Activated CD4-positive, alpha-beta T cell treated with anti-CD3 and anti-CD28 coated beads for 24 hours (primary cell): Measurements from ENCODE around the gene ZNF682.
"Not testable (repeated sequence)": the region's sequence is repeated elsewhere in the genome, so short reads cannot be mapped to it uniquely, and the experiment has no call there.

Experiments used
- DNase-seq, 2 donors: peaks; one replicate each; pipeline ENCODE4 v3.0.0-alpha.2; 2020; ENCODE audit warnings: low read depth in 2 of 2

Gene ZNF682

GRCh38 chr19:20039203-20039723 lies at the start of gene ZNF682:
ZNF682 (minus strand) TSS chr19:20039505; CDS start chr19:20039345, 160 bp downstream.
- DNase-seq, result peak; percentile 90 to 94

GRCh38 chr19:20082876-20083275 lies 43.6 kb upstream of the ZNF682 start:
- not testable (repeated sequence) for DNase-seq

DNA sequence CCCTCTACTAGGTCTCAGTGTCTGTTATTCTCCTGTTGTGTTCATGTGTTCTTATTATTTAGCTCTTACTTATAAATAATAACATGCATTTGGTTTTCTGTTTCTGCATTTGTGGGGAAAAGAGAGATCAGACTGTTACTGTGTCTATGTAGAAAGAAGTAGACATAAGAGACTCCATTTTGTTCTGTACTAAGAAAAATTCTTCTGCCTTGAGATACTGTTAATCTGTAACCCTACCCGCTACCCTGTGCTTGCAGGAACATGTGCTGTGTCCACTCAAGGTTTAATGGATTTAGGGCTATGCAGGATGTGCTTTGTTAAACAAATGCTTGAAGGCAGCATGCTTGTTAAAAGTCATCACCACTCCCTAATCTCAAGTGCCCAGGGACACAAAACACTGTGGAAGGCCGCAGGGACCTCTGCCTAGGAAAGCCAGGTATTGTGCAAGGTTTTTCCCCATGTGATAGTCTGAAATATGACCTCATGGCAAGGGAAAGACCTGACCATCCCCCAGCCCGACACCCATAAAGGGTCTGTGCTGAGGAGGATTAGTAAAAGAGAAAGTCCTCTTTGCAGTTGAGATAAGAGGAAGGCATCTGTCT lies 43.0 kb upstream of the ZNF682 start:
- DNase-seq, result not testable (repeated sequence)

DNA sequence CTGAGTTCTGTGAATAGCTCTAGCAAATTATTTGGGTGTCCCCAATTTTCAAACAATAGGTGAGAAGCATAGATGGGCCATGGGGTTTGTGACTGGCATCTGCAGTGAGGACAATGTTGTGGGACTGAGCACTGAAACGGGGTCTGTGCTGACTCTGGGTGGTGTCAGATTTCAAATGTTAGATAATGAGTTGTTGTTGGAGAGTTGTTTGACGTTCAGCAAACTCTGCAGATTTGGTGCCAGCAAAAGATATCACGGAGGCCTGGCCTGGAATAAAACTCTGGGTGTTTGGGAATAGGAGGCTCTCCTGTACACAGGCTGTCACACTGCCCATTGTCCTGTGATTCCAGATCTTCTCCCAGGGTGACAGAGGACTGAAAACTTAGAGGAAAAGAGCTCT lies 41.4 kb upstream of the ZNF682 start:
- no peak for DNase-seq

DNA sequence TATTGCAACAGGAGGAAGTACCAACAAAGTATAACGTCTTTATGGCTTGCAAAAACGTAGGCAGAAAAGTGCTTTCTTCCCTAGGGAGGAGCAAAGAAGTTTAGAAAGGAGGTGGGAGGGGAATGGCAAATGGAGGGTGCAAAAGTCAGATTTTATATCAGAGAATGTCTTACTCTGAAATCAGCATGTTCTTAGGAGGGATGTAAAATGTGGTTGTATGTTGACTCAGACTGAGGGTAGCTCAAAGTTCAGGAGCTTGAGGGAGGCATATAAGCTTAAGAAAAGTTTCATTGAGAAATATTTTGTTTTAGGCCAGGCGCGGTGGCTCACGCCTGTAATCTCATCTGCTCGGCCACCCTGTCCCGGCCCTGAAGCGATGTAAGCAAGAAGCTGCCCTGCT lies 40.2 kb upstream of the ZNF682 start:
- no peak for DNase-seq

DNA sequence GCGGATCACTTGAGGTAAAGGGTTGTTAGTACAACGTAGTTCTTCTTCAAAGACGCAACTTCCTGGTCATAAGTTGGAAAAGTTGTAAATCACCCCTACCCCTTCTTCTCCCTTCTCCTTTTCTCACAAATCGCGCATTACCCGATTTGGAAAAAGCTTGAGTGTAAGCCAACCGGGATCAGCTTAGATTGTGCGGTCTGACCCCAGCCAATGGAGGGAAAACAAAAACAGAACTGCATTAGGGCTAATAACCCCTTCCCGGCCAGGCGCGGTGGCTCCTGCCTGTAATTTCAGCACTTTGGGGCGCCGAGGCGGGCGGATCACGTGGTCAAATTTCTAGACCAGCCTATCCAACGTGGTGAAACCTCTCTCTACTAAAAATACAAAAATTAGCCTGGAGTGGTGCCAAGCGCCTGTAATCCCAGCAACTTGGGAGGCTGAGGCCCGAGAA lies 39.3 kb upstream of the ZNF682 start:
- DNase-seq, result no peak

DNA sequence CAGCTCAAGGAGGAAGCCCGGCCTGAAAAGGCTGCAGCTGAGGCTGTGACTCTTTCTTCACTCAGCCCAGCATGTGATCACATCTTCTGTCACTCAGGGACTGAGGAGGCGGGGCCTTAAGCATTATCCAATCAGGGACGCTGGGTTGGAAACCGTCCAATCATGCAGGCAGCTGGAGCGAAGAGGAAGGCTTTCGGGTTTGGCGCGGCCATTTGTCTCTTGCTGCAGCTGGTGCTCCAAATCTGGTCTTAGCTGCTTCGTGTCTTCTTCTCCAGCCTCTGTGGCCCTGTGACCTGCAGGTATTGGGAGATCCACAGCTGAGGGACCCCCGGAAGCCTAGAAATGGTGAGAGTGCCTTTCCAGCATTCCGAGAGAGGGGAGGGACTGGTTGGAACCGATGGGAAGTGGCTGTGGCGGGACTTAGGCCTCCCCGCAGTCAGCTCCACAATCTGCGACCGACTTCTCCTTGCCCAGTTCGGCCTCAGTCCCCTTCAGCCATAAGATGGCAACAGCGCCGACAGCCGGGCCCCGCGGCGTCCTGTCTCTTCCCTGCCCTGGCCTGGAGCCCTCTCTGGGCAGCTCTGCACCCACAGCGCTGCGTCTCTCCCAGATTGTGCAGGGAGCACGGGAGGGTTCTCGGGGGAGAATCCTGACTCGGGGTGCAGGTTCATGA lies 38.6 kb upstream of the ZNF682 start, which contains the start of gene ZNF90:
TSS of gene ZNF90 (plus strand) at position 210 of the 673 bp plus-strand sequence. CDS start at position 343, 133 bp downstream.
- peak; percentile 76 to 82 for DNase-seq

DNA sequence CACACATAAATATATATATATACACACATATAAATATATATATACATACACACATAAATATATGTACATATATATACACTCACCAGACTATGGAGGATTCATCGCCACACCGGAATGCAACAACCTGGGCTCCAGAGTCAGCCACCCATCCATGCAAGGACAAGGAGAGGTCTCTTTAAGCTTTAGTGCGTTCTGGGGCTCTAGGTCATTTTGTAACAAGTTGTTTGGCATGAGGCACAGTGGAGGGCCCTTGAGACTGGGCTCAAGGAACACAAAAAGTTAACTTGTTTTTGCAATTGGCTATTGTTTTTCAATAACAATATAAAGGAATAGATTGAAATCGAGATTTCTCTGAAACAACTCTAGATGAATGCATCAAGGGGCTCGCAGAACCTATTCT lies 33.6 kb upstream of the ZNF682 start:
- DNase-seq, result no peak

DNA sequence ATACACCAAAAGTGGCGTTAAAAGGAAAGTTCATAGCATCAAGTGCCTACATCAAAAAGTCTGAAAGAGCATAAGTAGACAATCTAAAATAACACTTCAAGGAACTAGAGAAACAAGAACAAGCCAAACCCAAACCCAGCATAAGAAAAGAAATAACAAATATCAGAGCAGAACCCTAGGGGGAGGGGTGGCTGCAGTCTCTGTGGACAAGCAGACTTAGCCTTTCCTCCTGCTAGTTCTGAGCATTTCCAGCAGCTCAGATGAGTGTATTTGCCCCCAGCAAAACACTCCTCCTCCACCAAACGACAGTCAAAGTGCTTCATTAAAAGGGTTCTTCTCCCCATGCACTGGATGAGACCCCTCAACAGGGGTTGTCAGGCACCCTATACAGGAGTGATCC lies 31.4 kb upstream of the ZNF682 start:
- no peak for DNase-seq

GRCh38 chr19:20068559-20068958 lies 29.3 kb upstream of the ZNF682 start:
- DNase-seq, result not testable (repeated sequence)

- DNase-seq, result no peak
Observed at GRCh38 chr19:20067943-20068342, 28.6 kb upstream of the ZNF682 start.

GRCh38 chr19:20066861-20067260 lies 27.6 kb upstream of the ZNF682 start:
- DNase-seq, result no peak

- DNase-seq, result no peak
Observed at GRCh38 chr19:20060282-20060681, 21.0 kb upstream of the ZNF682 start.

- DNase-seq, result not testable (repeated sequence)
Observed at GRCh38 chr19:20058738-20059137, 19.4 kb upstream of the ZNF682 start.

GRCh38 chr19:20051841-20052768 lies 12.8 kb upstream of the ZNF682 start:
- DNase-seq, result peak; percentile 50 to 56

DNA sequence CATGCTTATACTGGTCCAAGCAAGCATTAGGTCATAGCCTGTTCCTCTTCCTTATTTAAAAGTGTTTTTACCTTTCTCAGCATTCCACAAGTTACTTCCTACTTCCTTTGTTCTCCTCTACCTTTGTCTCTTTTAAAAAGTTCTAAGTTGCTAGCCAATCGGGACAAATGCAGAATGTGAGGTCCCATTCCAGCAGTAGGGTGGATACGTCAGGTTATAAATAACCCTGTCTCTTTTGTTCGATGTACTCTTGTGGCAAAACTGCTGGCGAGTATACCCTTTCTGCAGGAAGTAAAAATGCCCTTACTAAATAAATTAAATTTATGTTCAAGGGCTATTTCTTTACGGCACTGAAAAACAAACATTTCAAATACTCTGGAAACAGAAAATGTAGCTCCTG lies 6.4 kb upstream of the ZNF682 start:
- not testable (repeated sequence) for DNase-seq

GRCh38 chr19:20044663-20045062 lies 5.4 kb upstream of the ZNF682 start:
- DNase-seq, result no peak

- DNase-seq, result no peak
Observed at GRCh38 chr19:20038358-20039202, 725 bp downstream of the ZNF682 start.

GRCh38 chr19:20035935-20036334 lies 3.4 kb downstream of the ZNF682 start:
- DNase-seq, result no peak

DNA sequence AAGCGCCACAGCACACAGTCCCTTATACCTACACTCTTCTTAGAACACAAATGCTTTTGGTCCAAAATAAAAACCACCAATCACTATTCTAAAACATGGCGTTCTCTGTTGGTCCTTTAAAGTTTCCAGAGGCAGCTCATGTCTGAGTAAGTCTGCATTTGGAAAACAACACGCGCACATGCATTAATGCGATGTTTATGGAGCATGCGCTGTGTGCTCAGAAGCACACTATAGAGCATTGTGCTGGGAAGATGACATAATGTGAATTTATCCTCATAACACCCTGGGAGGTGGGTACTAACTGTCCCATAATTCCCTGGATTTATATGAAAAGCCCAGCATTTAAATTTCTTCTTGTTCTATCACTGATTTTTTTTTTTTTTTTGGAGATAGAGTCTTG lies 10.7 kb downstream of the ZNF682 start:
- DNase-seq, result no peak

DNA sequence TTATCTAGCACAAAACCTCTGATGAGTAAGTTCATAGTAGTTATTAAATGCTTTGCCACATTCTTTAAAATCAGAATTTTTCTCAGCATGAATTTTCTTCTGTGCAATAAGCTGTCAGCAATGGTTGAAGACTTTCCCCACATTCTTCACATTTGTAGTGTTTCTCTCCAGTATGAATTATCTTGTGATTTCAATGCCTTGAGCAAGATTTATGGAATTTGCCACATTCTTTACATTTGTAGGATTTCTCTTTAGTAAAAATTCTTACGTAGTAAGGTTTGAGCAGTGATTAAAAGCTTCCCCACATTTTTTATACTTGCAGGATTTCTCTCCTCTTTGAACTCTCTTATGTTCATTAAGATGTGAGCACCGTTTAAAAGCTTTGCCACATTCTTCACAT lies 33.6 kb downstream of the ZNF682 start:
- no peak for DNase-seq
